Smooth muscle cell (in vitro differentiated cells): ENCODE data around the gene RBM4B. TPM values are rescaled to one million over a fixed set of nuclear protein-coding genes. Genes with fewer than 3 reads are reported as not detected.

Experiments
- DNase-seq: peaks from one replicate; lab custom pipeline; 2025; ENCODE audit not compliant: unreplicated experiment; lab: John Stamatoyannopoulos, UW
- H2AFZ ChIP-seq: fragments of 200-600 bp; sonication (generic); 2 replicates; pipeline ENCODE4 v1.6.0; 2016; ENCODE audit warnings: antibody characterized with exemption, low read depth, mild to moderate bottlenecking
- H3F3A ChIP-seq: fragments of 200-600 bp; sonication (generic); 2 replicates; pipeline ENCODE4 v1.6.0; 2017; ENCODE audit warnings: antibody characterized with exemption, low read depth
- H3K27ac ChIP-seq: fragments of 200-600 bp; sonication (generic); 2 replicates; pipeline ENCODE4 v1.5.1; 2016; ENCODE audit warnings: low read depth, mild to moderate bottlenecking
- H3K27me3 ChIP-seq: fragments of 200-600 bp; sonication (generic); 2 replicates; pipeline ENCODE4 v1.6.1; 2016; ENCODE audit warnings: low read depth, mild to moderate bottlenecking
- H3K36me3 ChIP-seq: fragments of 200-600 bp; sonication (generic); 2 replicates; pipeline ENCODE4 v1.5.1; 2016; ENCODE audit warnings: low read depth
- H3K4me1 ChIP-seq: fragments of 200-600 bp; sonication (generic); 2 replicates; pipeline ENCODE4 v1.5.1; 2016; ENCODE audit warnings: low read depth
- H3K4me2 ChIP-seq: fragments of 200-600 bp; sonication (generic); 2 replicates; pipeline ENCODE4 v1.6.0; 2016; ENCODE audit warnings: mild to moderate bottlenecking
- H3K4me3 ChIP-seq: fragments of 200-600 bp; sonication (generic); 2 replicates; pipeline ENCODE4 v1.5.1; 2016; ENCODE audit warnings: mild to moderate bottlenecking
- H3K79me2 ChIP-seq: fragments of 200-600 bp; sonication (generic); 2 replicates; pipeline ENCODE4 v1.6.0; 2016; ENCODE audit warnings: low read depth, mild to moderate bottlenecking
- H3K9ac ChIP-seq: fragments of 200-600 bp; sonication (generic); 2 replicates; pipeline ENCODE4 v1.6.0; 2016; ENCODE audit warnings: low read depth
- H3K9me3 ChIP-seq: fragments of 200-600 bp; sonication (generic); replicated peaks from 2 replicates; pipeline ENCODE4 v1.5.1; 2016; ENCODE audit warnings: low read depth
- H4K20me1 ChIP-seq: fragments of 200-600 bp; sonication (generic); 2 replicates; pipeline ENCODE4 v1.6.0; 2016; ENCODE audit warnings: low read depth
- CTCF ChIP-seq: fragments of 200-600 bp; sonication (generic); IDR thresholded peaks from 2 replicates; pipeline ENCODE4 v1.5.1; 2017; ENCODE audit warnings: borderline replicate concordance, mild to moderate bottlenecking, antibody characterized with exemption; ENCODE audit not compliant: insufficient read depth, poor library complexity, severe bottlenecking
- WGBS: methylation state at CpG from one replicate; pipeline ENCODE4 v1.1.7; 2016; ENCODE audit warnings: low lambda C conversion rate; 5-methylcytosine and 5-hydroxymethylcytosine counted together
- polyA plus RNA-seq: library from polyadenylated mRNA; unstranded; fragments of >200 nt; fragmentation: Nextera tagmentation; extraction: Ambion mirVana; gene quantifications from 2 replicates; pipeline ENCODE4 v1.2.1, GENCODE V29; 2016
- total RNA-seq: library from RNA; depleted of rRNA; stranded (reverse); fragments of >200 nt; gene quantifications from 2 replicates; pipeline ENCODE4 v1.2.3, GENCODE V29; 2014

The RBM4B gene
- total and polyA plus RNA-seq, 2 experiments from 2014 or later, result 17.0 to 17.8 TPM

- Histone ChIP-seq H3F3A (no peaks in the 10 kb centered on the region), H4K20me1 (no peaks in the 10 kb centered on the region), H3K27me3 (no peaks in the 10 kb centered on the region), H2AFZ (no peak overlapping the region), H3K4me3 (no peak overlapping the region), H3K9me3 (no peaks in the 10 kb centered on the region), H3K4me1 (peaks cover 10% of the 10 kb centered on the region), H3K36me3 (no peaks in the 10 kb centered on the region), H3K9ac (no peak overlapping the region), H3K4me2 (no peak overlapping the region), H3K27ac (no peak overlapping the region), H3K79me2 (no peaks in the 10 kb centered on the region)
- no peak for TF ChIP-seq CTCF
- 97% methylated on average over 19 of the region's 19 CpGs for WGBS
- no peak for DNase-seq
Measured at GRCh38 chr11:66715346-66716085, 37.8 kb upstream of the RBM4B start.

DNA sequence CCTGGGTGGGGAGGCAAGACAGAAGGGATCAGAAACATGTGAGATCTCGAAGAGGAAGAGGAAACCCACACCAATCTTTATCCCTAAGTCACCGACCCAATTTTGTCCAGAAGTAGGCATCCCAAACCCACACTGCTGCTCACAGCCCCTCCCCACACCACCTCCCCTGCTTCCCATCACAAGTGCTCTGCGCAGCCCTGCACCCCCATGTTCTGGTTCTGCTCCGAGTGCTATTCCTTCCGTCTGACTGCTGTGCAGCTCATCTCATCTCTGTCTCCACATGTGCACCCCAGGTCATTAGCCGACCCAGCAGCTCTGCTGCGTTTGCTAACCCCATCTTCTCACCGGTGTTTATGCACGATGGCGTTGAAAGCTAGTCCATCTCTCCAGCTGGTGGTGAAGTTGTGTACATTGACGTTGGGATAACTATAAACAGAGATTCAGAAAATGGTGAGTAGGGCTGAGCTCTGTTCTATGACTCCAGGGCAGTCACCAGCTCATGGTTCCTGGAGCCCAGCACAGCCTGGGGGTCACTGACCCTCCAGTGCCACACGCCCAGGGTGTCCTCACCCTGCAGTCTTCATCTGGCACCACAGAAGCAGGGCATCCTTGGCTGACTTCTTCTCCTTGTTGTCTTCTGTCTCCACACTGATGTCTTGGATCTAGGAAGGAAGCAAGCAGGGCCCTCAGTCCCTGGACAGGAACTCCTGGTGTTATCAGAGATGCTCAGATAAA is 36.2 kb upstream of the RBM4B start:
- Histone ChIP-seq H3K79me2 (no peaks in the 10 kb centered on the region), H3F3A (no peaks in the 10 kb centered on the region), H3K4me3 (no peak overlapping the region), H2AFZ (no peak overlapping the region), H3K9ac (no peak overlapping the region), H3K27me3 (no peaks in the 10 kb centered on the region), H3K27ac (no peak overlapping the region), H3K4me2 (no peak overlapping the region), H4K20me1 (no peaks in the 10 kb centered on the region), H3K4me1 (peaks cover 6% of the 10 kb centered on the region), H3K9me3 (no peaks in the 10 kb centered on the region), H3K36me3 (no peaks in the 10 kb centered on the region)
- no peak for TF ChIP-seq CTCF
- no peak for DNase-seq
- 84% methylated on average over 12 of the region's 12 CpGs for WGBS

- H4K20me1 ChIP-seq, result no peaks in the 10 kb centered on the region
- H3K36me3 ChIP-seq, result no peaks in the 10 kb centered on the region
- H3K4me2 ChIP-seq, result no peak overlapping the region
- DNase-seq, result no peak
- H3K9ac ChIP-seq, result no peak overlapping the region
- no peaks in the 10 kb centered on the region for H3K9me3 ChIP-seq
- WGBS, result 97% methylated on average over 15 of the region's 15 CpGs
- H3K4me1 ChIP-seq, result no peaks in the 10 kb centered on the region
- no peak for TF ChIP-seq CTCF
- H3K27ac ChIP-seq, result no peak overlapping the region
- H3K79me2 ChIP-seq, result no peaks in the 10 kb centered on the region
- H3F3A ChIP-seq, result no peaks in the 10 kb centered on the region
- no peak overlapping the region for H2AFZ ChIP-seq
- no peaks in the 10 kb centered on the region for H3K27me3 ChIP-seq
- H3K4me3 ChIP-seq, result no peak overlapping the region
Measured at GRCh38 chr11:66710384-66710930, 32.8 kb upstream of the RBM4B start.
